Raji (cell line): ENCODE results near the gene SLC12A8.

Source experiments
- POLR2A ChIP-seq: IDR thresholded peaks from 2 replicates; pipeline ENCODE4 v1.6.1; 2011; ENCODE audit warnings: low read depth, low read length, control low read depth; ENCODE audit not compliant: insufficient read depth

Gene SLC12A8

GRCh38 chr3:125143982-125144652, 68.4 kb downstream of the SLC12A8 start:
- no peak for TF ChIP-seq POLR2A

GRCh38 chr3:125143538-125143937, 69.0 kb downstream of the SLC12A8 start:
- no peak for TF ChIP-seq POLR2A

- TF ChIP-seq POLR2A, result no peak
These were observed 69.6 kb downstream of the SLC12A8 start for GRCh38 chr3:125142940-125143339.

DNA sequence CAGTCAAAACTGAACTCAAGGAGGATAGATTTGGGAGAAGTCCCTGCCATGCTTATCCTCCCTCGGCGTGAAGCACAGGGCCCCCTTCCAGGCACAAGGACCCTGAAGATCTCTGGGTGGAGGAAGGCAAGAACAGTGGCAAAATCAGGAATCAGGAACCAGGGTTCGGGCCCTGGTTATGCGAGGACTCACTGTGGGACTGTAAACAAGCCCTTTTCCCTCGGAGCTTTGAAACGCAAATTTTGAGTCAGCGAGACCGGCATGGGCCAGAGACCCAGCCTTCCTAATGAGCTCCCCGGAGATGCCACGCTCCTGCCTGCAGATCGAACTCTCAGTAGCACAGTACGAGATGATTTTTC, 70.1 kb downstream of the SLC12A8 start:
- TF ChIP-seq POLR2A, result no peak

DNA sequence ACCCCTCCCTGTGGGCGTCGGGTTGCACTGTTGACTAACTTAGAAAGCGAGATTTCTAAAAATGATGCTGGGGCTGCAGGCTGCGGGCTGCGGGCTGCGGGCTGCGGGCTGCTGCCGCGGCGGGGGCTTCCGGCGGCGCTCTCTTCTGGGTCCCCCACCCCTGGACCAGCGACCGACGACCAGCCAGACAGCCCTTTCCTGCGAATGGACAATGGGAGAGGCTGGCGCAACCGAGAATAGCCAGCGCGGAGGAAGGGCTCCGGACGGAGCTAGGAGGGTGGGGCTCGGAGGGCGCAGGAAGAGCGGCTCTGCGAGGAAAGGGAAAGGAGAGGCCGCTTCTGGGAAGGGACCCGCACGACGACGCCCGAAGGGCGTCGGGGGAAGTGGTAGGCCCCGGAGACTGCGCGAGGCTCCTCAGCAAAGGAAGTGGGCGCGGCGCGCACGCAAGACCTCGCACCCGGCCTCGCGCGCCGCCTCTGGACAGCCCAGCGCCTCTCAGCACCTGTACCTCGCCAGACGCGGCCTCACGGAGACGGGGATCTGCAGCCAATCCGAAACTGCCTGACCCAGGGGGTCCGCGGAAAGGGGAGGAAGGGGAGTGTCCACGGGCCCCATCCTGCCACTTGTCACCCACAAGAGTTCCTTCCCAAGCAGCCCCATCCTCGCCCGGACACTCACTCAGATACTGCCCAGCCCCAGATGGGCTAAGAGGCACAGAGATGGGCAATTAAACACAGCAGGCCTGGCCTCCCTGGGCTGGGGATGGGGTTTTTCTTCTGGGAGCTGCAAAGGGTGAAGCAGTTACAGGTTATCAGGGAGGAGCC, 70.7 kb downstream of the SLC12A8 start:
- no peak for TF ChIP-seq POLR2A

DNA sequence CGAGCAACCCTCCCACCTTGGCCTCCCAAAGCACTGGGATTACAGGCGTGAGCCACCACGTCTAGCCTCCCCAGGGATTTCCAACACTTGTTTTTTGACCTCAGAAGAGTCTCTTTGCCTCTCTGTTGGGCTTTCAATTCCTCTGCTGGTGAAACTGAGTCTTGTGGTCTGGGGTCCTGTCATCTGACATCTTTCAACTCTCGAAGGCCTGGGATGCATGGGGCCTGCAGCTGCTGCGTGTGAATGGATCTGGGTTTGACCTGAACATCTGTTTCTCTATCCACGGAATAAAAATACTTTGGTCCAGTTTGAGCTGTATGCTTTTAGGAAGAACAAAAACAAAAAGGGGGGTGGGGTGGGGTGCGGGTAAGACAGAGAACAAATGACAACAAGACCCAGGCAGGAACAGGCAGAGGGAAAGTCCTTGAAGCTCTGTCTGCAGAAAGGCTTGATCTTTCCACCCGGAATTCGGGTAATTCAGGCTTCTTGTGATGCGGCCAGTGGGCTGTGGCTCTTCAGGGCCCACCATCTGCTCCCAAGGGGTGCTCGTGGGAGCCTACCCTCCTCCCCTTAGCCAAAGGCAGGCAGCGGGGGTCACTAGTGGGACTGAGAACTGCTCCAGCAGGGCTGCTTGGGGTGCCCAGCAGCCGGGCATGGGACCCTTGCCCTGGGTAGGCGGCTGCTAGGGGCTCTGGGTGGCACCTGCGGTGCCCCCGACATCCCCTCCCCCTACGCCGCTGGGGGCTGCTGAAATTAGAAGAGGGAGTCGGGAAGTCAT, 71.5 kb downstream of the SLC12A8 start:
- TF ChIP-seq POLR2A, result no peak

- no peak for TF ChIP-seq POLR2A
These were observed 72.3 kb downstream of the SLC12A8 start for GRCh38 chr3:125140011-125140817.

DNA sequence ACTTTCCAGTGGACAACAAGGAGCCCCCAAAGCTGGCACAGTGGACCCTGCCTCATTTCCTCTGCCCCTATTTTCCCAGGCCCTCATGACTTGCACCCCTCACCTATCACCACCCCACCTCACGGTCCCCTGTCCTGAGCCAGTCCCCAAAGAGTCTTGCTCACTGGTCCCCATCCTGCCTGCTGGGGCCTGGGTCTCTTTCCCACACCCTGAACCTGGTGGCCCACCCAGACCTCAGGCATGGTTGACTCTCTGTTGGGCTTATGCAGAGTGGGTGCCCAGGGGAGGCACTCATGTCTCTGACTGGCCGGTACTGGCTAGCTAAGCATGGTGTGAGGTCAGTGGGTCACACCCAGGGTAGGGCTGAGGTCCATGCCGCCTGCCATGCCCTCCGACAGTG, 73.2 kb downstream of the SLC12A8 start:
- no peak for TF ChIP-seq POLR2A

DNA sequence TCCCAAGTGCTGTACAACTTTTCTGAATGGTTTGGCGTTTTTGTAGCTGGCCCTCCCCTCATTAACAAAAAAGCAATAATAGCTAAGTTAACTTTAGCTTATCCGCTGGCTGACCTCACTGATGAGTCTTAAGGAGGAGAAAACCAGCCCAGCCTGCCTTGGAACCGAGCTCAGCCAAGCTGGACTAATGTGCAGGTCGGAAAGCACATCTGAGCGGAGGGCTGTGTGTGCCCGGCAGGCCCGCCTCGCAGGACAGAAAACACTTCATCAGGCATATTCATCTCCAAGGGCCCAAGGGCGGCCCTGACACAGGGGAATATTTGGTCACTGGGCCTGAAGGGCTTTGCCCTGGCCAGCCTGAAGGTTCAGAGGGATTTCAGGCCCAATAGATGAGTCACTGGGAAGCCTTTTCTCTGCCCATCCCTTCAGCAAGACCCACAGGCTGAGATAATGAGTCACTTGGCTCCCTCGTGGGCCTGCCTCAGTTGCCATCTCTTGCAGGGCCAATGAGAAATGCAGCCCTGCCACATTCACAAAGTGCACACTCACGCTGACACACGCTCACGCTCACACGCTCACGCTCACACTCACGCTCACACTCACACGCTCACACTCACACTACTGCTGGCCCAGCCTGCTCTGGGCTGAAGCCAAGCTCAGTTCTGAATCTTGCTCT, 75.1 kb downstream of the SLC12A8 start:
- TF ChIP-seq POLR2A, result no peak

DNA sequence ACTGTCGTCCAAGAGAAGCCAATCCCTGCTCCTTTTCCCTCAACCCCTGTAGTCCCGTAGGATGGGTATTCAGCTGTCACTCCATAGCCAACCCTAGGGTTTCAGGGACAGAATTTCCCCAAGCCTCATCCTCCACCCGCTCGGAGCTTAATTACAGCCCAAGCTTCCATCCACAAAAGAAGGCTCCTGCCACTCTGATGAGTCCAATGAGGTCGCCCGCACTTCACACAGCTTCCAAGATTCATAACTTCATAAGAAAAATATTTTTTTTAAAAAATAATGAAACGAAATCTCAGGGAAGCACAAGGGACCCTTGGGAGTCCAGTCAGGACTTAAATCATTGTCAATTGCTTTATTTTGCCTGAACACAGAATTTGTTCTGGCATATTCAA, 75.6 kb downstream of the SLC12A8 start:
- no peak for TF ChIP-seq POLR2A

- TF ChIP-seq POLR2A, result no peak
These were observed 76.0 kb downstream of the SLC12A8 start for GRCh38 chr3:125136515-125136914.

DNA sequence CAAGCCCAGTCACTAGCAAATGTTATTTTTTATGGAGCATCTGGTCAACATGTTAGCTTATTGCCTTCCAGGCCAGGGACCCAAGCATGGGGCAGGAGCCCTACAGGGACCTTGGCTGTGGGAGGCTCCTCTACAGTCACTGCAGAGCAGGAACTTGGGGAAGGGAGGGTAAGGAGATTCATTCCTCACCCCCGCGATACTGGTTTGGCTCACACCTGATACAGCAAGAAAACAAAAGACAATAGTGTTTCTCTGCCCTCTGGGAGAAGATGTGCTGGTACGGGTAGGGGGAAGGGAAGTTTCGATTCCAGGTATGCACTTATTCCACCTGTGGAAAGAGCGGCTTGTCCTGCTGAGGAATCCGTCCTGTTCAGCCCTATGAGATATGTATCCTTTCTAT, 77.6 kb downstream of the SLC12A8 start:
- no peak for TF ChIP-seq POLR2A

- TF ChIP-seq POLR2A, result no peak
These were observed 79.7 kb downstream of the SLC12A8 start for GRCh38 chr3:125132815-125133214.

GRCh38 chr3:125129512-125129997, 83.0 kb downstream of the SLC12A8 start:
- TF ChIP-seq POLR2A, result no peak
